ENCODE results near the gene TNNI3.
"Not testable (repeated sequence)": the region's sequence is repeated elsewhere in the genome, so short reads cannot be mapped to it uniquely, and the experiment has no call there.

Gene TNNI3

DNA sequence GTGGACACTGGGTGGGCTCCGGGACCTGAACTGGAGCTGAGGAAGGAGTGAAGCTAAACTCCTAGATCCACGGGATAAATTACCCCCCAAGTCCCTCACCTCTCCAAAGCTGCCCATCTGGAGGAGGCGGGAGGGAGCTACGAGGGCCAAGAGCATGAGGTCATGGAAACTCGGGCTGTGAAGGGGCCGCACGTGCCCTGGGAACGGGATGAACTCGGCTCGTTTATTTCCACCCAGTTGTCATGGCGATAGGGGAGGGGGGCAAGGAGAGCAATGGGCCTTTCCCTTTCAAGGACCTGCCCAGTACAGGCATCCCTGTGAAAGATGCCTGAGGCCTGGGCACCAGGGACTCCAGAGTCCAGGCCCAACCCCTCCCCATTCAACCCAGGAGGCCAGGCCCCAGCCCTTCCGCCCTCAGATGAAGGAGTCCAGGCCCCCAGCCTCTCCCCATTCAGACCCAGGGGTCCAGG is 43.9 kb downstream of the TNNI3 start:
- peak; percentile 97 for DNase-seq (ENCODE audit: low read depth, low spot score)

DNA sequence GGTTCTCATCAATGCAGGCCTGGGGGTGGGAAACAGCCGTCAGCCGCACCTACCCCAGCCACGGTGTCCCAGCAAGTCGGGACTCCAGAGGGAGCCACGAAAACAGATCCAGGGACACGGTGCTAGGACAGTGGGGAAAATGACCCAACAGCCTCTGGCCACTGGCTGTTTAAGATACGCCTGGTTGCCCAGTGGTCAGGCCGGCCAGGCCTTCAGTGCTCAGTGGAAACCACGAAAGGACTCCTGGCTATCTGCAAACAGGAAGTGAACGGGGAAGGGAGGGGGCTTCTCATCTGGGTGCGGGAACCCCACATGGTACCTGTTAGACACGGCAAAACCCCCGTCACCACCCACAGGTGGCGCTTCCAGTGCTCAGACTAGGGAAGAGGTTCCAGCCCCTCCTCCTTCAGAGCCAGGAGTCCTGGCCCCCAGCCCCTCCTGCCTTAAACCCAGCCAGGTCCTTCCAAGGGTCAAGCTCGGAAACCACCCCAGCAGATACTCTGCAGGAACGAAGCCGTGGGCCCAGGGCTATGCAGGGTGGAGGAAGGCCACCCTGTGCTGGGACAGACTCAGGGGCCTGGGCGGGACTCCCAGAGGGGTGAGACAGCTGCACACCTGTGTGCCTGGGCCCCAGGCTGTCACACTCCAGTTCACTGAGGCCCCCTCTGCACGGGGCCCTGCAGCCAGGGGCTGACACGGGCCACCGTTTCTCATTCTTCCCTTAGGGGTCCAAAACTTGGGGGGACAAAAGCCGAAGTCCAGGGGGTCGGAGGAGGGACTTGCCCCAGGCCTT is 44.6 kb downstream of the TNNI3 start:
- DNase-seq (ENCODE audit: low read depth, low spot score), result peak; percentile 20

DNA sequence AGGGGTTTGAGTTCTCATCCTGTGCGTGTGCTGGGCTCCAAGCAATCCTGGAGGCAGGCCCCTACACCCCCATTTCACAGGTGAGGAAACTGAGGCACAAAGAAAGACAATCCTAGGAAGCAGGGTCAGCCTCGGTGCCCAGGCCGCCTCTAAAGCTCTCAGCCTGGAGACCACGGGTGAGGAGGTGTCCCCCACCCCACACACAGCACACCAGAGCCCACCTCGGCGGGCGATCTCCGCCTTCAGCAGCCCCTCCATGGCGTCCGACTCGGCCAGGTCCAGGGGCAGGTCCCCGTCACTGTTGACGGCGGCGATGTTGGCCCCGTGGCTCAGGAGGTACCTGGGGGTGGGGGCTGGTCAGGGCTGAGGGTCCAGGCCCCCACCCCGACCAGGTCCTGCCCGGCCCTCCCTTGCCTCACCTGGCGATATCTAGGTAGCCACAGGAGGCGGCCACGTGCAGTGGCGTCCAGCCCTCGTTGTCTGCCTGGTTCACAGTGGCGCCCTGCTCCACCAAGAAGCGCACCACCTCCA is 45.2 kb downstream of the TNNI3 start:
- DNase-seq (ENCODE audit: low read depth, low spot score), result no peak

DNA sequence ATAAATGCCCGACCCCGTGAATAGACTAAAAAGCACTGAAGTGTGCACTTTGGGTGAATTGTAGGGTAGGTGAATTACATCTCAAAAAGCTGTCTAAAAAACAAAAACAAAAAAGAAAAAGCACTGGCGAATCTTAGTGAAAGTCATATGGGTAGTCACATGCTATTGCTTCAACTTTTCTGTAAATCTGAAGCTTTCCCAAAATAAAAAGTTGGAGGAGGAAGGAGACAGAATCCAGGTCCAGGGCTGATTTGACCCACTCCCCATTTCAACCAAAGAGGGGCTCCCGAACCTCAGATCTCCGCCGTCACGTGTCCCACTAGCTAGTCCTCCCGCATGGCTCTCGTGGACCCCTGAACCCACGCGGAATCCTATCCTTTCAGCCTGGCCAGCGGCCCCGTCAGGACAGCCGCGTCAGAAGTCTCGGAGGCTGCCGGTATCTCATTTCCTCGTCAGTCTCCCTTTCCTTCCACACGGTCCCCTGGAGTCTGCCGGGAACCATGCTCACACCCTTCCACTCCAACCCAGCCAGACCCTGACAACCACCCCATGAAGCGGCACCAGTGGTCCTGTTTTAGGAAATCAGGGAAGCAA is 46.2 kb downstream of the TNNI3 start:
- DNase-seq (ENCODE audit: low read depth, low spot score), result no peak

DNA sequence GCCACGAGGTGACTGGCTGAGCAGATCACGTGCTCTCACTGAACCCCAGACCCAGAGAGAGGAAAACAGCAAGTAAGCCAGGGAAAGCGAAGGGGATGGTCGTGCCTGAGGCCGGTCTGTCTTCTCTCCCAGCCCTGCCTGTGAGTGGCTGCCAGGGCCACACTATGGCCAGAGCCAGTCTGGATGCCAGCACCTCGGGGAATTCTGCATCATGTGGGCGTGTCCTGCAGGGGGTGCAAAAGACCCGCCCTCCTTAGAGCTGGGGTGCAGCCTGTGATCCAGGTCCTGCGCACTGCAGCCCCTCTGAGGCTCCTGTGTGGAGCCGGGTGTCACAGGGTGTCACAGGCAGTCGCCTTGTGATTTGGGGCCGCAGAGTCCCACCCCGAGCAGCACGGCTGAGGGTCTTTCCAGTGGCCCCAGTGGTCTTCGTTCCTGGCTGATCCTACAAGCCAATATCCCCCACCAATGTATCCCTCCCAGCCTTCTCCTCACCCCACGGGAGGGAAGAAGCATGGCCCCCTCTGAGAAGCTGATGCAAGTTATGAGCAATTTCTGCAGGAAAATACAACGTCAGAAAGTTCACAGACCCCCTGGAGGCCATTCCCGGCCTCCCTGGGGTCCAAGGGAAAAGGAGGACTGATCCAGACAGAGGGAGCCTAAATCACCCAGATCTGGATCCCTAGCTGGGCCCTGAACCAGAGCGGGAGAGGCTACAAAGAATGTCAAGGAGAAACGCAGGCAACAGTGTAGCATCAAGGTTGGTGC is 47.8 kb downstream of the TNNI3 start:
- DNase-seq (ENCODE audit: low read depth, low spot score), result no peak

DNA sequence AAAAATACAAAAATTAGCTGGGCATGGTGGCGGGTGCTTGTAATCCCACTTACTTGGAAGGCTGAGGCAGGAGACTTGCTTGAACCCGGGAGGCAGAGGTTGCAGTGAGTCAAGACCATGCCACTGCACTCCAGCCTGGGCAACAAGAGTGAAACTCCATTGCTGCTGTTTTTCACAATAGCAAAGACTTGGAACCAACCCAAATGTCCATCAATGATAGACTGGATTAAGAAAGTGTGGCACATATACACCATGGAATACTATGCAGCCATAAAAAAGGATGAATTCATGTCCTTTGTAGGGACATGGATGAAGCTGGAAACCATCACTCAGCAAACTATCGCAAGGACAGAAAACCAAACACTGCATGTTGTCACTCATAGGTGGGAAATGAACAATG is 50.3 kb downstream of the TNNI3 start:
- not testable (repeated sequence) for DNase-seq (ENCODE audit: low read depth, low spot score)

DNA sequence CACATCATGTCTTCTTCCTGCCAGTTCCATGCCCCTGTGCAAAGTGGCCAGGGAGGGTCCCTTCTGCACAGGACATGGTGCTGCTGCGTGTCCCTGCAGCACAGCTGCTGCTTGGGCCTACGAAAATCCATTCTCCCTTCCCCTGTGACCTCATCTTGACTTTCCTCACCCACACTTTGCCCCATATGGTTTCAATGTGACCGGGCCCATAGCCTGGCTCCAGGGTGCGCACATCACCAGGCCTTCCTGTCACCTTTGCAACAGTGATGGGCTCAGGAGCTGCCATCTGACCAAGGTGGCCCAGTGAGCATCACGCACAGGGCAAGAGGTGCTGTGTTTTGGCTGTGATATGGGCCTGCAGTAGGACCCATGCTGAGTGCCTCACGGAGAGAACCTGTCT is 50.9 kb downstream of the TNNI3 start:
- DNase-seq (ENCODE audit: low read depth, low spot score), result no peak

DNA sequence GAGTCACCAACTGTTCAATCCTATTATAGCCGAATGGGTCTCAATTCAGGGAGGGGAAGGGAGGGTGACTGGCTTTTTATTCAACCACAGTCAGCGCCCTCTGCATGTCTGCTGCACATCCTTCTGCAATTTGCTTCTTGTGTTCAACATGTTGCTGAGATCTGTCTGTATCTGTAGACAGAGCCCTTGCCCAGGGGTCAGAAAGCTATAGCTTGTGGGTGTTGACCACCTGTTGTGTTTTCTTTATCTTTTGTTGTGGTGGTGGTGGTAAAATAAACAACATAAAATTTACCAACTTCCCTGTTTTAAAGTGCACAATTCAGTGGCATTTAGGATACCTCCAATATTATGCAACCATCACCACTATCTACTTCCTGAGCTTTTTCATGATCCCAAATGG is 52.3 kb downstream of the TNNI3 start:
- no peak for DNase-seq (ENCODE audit: low read depth, low spot score)

DNA sequence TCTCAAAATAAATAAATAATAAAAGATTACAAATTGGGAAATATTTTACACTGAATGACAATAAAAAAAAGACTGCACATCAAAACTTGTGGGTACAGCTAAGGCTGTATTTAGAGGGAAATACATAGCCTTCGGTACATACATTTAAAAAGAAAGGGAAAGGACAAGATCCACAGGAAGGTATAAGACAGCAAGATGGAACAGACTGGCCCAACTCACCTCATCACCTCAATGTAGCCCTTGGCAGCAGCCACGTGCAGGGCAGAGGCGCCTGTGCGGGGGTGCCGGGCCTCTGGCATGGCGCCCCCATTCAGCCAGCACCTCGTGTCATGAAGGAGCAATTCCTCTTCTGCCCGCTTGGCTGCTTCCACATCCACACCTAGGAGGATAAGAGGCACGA is 54.3 kb downstream of the TNNI3 start:
- no peak for DNase-seq (ENCODE audit: low read depth, low spot score)

All from astrocyte of the hippocampus (primary cell).